Left ventricle myocardium inferior (tissue), 1 donor: ENCODE data around the gene POC1B. TPM values are rescaled to one million over a fixed set of nuclear protein-coding genes. Genes with fewer than 3 reads are reported as not detected.
A peak's percentile ranks its signal among the peaks of the same experiment; 100 is the strongest.

Source experiments
- DNase-seq: peaks from one replicate; pipeline ENCODE4 v3.0.0-alpha.2; 2020
- H3K27ac ChIP-seq: fragments of 200-600 bp; replicated peaks from 2 replicates; pipeline ENCODE4 v1.8.0; 2021
- H3K27me3 ChIP-seq: fragments of 200-600 bp; 2 replicates; pipeline ENCODE4 v1.8.0; 2021; ENCODE audit warnings: low read depth
- H3K36me3 ChIP-seq: fragments of 200-600 bp; 2 replicates; pipeline ENCODE4 v1.8.0; 2021
- H3K4me1 ChIP-seq: fragments of 200-600 bp; 2 replicates; pipeline ENCODE4 v1.8.0; 2021
- H3K4me3 ChIP-seq: fragments of 200-600 bp; 2 replicates; pipeline ENCODE4 v1.8.0; 2021; ENCODE audit warnings: mild to moderate bottlenecking, moderate library complexity
- H3K9me3 ChIP-seq: fragments of 200-600 bp; replicated peaks from 2 replicates; pipeline ENCODE4 v1.8.0; 2021
- intact Hi-C: fragments of 100-400 bp; cut with micrococcal nuclease; formaldehyde crosslinking; loops from one replicate; pipeline ENCODE4 v1.11.0; 2022
- total RNA-seq: library from RNA; stranded (reverse); fragmentation: NEBNext Ultra II Directional; extraction: Animal tissue kit (Norgen Biotek cat#: 25700); gene quantifications from one replicate; pipeline ENCODE4 v1.2.1, GENCODE V29; 2021
- TF ChIP-seq, protein P1 (sequence below): fragments of 200-600 bp; IDR thresholded peaks from 2 replicates; pipeline ENCODE4 v1.8.0; 2021; ENCODE audit warnings: antibody characterized with exemption, mild to moderate bottlenecking, borderline replicate concordance
- donor health status: DM: no; HTN: yes; CAD: no; lungs with severe emphysema.

The POC1B gene
- total RNA-seq, 1 donor from 2014 or later: 8.6 TPM

DNA sequence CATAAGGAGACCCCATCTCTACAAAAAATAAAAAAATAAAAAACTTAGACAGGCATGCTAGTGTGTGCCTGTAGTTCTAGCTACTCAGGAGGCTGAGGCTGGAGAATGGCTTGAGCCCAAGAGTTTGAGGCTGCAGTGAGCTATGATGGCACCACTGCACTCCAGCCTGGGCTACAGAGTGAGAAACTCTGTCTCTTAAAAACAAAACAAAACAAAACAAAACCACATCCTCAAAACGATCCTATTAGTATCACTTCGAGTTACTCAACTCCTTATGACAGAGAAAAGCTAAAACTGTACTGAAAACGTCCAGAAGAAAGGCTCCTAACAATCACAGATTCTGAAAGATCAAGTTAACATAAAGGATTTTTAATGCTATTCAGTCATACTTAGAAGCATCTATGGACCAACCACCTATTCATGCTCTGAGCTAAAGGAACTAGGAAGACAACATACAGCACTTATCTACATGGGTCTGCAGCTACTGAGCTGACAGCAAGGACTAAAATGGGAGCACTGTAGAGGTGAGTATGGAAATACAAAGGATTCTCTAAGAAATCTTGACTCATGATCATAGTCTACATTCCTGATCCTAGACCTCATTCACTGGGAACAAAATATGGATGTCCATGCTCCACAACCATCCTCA, 98.2 kb downstream of the POC1B start:
- no peaks in the 10 kb centered on the region for H3K4me1 ChIP-seq
- no peak for DNase-seq
- H3K36me3 ChIP-seq: peaks cover 7% of the 10 kb centered on the region
- TF ChIP-seq, protein P1, sequence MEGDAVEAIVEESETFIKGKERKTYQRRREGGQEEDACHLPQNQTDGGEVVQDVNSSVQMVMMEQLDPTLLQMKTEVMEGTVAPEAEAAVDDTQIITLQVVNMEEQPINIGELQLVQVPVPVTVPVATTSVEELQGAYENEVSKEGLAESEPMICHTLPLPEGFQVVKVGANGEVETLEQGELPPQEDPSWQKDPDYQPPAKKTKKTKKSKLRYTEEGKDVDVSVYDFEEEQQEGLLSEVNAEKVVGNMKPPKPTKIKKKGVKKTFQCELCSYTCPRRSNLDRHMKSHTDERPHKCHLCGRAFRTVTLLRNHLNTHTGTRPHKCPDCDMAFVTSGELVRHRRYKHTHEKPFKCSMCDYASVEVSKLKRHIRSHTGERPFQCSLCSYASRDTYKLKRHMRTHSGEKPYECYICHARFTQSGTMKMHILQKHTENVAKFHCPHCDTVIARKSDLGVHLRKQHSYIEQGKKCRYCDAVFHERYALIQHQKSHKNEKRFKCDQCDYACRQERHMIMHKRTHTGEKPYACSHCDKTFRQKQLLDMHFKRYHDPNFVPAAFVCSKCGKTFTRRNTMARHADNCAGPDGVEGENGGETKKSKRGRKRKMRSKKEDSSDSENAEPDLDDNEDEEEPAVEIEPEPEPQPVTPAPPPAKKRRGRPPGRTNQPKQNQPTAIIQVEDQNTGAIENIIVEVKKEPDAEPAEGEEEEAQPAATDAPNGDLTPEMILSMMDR: no peak
- H3K27me3 ChIP-seq: no peaks in the 10 kb centered on the region
- H3K27ac ChIP-seq: no peak overlapping the region
- intact Hi-C loops: no loop called here
- no peak overlapping the region for H3K4me3 ChIP-seq
- H3K9me3 ChIP-seq: no peaks in the 10 kb centered on the region

GRCh38 chr12:89424846-89425245, 101.0 kb downstream of the POC1B start:
- intact Hi-C loops: no loop called here
- Histone ChIP-seq H3K4me1 (no peaks in the 10 kb centered on the region), H3K9me3 (no peaks in the 10 kb centered on the region), H3K4me3 (no peak overlapping the region), H3K36me3 (peaks cover 7% of the 10 kb centered on the region), H3K27me3 (no peaks in the 10 kb centered on the region), H3K27ac (no peak overlapping the region)
- TF ChIP-seq, protein P1: no peak
- DNase-seq: no peak

- no peak for DNase-seq
- Histone ChIP-seq H3K27me3 (no peaks in the 10 kb centered on the region), H3K4me1 (no peaks in the 10 kb centered on the region), H3K9me3 (no peaks in the 10 kb centered on the region), H3K27ac (no peak overlapping the region), H3K4me3 (no peak overlapping the region), H3K36me3 (peaks cover 7% of the 10 kb centered on the region)
- TF ChIP-seq, protein P1: no peak
- intact Hi-C loops: no loop called here
Measured at GRCh38 chr12:89424389-89424788, 101.5 kb downstream of the POC1B start.

DNA sequence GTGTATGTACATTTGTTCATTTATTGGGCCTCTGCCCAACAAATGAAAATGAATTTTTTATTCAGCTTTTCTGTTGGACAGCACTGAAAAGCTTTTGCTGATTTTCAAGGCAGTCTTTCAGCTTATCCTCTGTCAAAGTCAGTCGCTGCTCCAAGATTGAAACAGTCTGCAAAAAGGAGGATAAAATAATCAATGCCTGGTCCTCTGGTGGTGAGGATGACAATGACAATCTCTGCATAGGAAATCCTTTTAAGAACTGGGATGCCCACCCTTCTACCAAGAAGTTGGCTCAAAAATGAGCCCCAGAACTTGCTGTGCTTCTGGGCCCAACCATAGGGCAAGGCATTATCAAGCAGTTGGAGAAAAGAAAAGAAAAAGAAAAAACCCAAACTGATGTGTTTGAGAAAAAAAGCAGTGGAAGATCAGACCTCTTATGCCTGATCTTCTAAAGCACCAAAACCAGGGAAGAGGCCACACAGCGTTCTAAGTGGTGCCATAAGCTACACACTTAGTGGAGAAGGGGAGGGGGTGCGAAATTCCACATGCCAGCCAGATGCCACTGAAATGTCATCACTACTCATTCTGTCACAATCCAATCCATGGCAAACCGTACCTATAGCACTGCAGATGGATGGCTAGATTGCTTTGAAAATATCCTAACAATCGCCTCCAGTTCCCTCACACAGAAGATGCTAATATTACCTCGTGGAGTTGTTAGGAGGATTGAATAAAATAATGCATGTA, 104.6 kb downstream of the POC1B start:
- Histone ChIP-seq H3K4me3 (no peak overlapping the region), H3K4me1 (no peaks in the 10 kb centered on the region), H3K9me3 (no peaks in the 10 kb centered on the region), H3K27me3 (no peaks in the 10 kb centered on the region), H3K27ac (no peak overlapping the region), H3K36me3 (peaks cover 7% of the 10 kb centered on the region)
- no peak for DNase-seq
- intact Hi-C loops: no loop called here
- TF ChIP-seq, protein P1: peak; percentile 35

DNA sequence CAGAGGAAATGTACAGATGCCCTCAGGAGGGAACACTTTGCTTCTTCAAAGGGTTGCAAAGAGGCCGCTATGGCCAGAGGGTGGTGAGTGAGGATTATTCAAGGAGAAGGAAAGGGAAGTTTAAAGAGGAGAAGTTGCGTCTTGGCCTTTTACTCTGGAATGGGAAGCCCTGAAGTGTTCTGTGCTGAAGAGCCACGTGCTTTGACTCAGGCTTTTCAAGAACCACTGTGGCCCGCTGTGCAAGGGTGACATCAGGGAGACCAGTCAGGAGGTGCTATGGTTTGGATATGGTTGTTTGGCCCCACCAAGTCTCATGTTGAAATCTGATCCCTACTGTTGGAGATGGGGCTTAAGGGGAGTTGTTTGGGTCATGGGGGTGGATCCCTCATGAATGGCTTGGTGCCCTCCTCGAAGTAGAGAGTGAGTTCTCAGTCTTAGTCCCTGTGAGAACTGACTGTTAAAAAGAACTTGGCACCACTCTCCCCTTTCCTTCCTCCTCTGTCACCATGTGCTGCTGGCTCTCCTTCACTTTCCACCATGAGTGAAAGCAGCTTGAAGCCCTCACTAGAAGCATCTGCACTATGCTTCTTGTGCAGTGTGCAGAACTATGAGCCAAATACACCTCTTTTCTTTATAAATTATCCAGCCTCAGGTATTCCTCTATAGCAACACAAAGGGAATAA, 107.5 kb downstream of the POC1B start:
- intact Hi-C loops: no loop called here
- Histone ChIP-seq H3K36me3 (no peaks in the 10 kb centered on the region), H3K27ac (no peak overlapping the region), H3K9me3 (no peaks in the 10 kb centered on the region), H3K4me3 (no peak overlapping the region), H3K27me3 (no peaks in the 10 kb centered on the region), H3K4me1 (no peaks in the 10 kb centered on the region)
- TF ChIP-seq, protein P1: no peak
- no peak for DNase-seq
